Bone marrow (tissue), 2 donors: ENCODE measurements around the gene NT5C1B.

ENCODE experiments used
- DNase-seq, 2 donors: peaks; one replicate each; lab custom pipeline; 2025; lab: John Stamatoyannopoulos, UW

NT5C1B gene

GRCh38 chr2:18514526-18515461 is 74.6 kb downstream of the NT5C1B start:
- no peak for DNase-seq
